Neural crest cell (in vitro differentiated cells): ENCODE data around the gene SSBP3. TPM values are rescaled to one million over a fixed set of nuclear protein-coding genes. Genes with fewer than 3 reads are reported as not detected.
A peak's percentile ranks its signal among the peaks of the same experiment; 100 is the strongest.

ENCODE experiments used
- DNase-seq: peaks from one replicate; pipeline ENCODE4 v3.0.0; 2021; ENCODE audit warnings: low read depth, mixed read lengths, low spot score
- H3K27ac Mint-ChIP-seq: one replicate; pipeline ENCODE4 v1.8.0; 2021; ENCODE audit warnings: mild to moderate bottlenecking, mixed read lengths; ENCODE audit not compliant: unreplicated experiment
- H3K27me3 Mint-ChIP-seq: 2 replicates; pipeline ENCODE4 v1.8.0; 2021; ENCODE audit warnings: low read depth, mild to moderate bottlenecking, mixed read lengths
- H3K36me3 Mint-ChIP-seq: 2 replicates; pipeline ENCODE4 v1.8.0; 2021; ENCODE audit warnings: low read depth, mild to moderate bottlenecking, mixed read lengths
- H3K4me1 Mint-ChIP-seq: 2 replicates; pipeline ENCODE4 v1.8.0; 2021; ENCODE audit warnings: mixed read lengths
- H3K4me3 Mint-ChIP-seq: one replicate; pipeline ENCODE4 v1.8.0; 2021; ENCODE audit warnings: mild to moderate bottlenecking, mixed read lengths
- H3K9me3 Mint-ChIP-seq: 2 replicates; pipeline ENCODE4 v1.8.0; 2021; ENCODE audit warnings: mixed read lengths
- CTCF ChIP-seq: fragments of 200-600 bp; sonication (generic); conservative IDR thresholded peaks from 2 replicates; pipeline ENCODE4 v1.5.0; 2021; ENCODE audit warnings: antibody characterized with exemption, mild to moderate bottlenecking
- total RNA-seq: library from RNA; stranded (reverse); gene quantifications from 2 replicates; pipeline ENCODE4 v1.2.1, GENCODE V29; 2021

The SSBP3 gene
- total RNA-seq, 1 donor from 2014 or later = 94.3 TPM

DNA sequence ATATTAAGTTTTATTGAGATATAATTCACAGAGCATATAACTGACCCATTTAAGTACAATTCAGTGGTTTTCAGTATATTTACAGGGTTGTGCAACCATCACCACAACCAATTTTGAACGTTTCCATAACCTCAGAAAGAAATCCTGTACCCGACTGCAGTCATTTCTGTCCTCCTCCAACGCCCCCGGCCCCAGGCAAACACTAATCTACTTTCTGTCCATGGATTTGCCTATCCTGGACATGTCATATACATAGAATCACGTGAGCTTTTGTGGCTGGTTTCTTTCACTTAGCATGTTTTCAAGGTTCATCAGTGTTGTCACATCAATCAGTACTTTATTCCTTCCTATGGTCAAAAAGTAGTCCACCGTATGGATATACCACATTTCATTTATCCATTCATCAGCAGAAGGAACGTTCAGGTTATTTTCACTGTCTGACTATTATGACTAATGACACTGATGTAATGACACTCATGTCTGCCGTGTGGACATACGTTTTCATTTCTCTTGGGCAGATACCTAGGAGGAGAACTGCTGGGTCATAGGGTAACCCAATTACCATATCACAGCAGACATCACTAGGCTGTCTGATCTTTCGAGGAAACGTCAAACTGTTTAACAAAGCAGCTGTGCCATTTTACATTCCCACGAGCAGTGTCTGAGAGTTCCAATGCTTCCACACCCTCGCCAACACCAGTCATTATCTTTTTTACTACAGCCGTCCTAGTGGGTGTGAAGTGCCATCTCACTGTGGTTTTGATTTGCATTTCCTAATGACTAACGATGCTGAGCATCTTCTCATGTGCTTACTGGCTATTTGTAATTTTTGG lies 175.5 kb downstream of the SSBP3 start:
- H3K36me3 Mint-ChIP-seq = peaks cover 23% of the 10 kb centered on the region
- no peak for TF ChIP-seq CTCF
- H3K4me1 Mint-ChIP-seq = peaks cover 37% of the 10 kb centered on the region
- DNase-seq = no peak
- no peaks in the 10 kb centered on the region for H3K9me3 Mint-ChIP-seq
- peaks cover 6% of the 10 kb centered on the region for H3K27me3 Mint-ChIP-seq
- H3K4me3 Mint-ChIP-seq = peak overlapping the region; percentile 12
- no peak overlapping the region for H3K27ac Mint-ChIP-seq

DNA sequence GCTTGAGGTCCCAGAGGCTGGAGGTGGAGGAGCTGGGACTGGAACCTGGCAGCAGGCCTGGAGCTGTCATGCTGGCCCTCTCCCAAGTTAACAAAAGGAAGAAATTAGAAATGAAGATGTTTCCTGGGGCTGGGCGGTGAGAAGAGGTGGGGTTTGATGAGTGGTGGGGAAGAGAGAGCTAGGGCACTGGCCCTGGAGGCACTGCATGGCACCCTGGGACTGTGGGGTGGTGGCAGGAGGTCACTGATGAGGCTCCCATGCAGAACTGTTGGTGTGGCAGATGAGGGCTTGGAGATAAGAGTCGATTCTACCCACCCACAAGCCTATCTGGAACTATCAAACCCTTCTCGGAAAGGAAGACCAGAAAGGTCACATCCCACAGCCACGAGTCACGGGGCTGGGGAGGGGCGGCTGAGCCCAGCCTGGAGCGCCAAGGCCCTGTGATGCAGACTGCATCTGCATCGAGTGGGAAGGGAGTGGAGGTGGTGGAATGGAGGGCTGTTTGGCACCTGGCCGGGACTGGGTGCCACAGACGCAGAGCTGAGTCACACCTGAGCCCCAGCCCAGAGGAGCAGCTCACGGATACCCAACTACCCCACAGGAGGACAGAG lies 176.8 kb downstream of the SSBP3 start:
- peaks cover 20% of the 10 kb centered on the region for H3K36me3 Mint-ChIP-seq
- peaks cover 6% of the 10 kb centered on the region for H3K27me3 Mint-ChIP-seq
- no peak overlapping the region for H3K4me3 Mint-ChIP-seq
- DNase-seq = no peak
- peaks cover 39% of the 10 kb centered on the region for H3K4me1 Mint-ChIP-seq
- no peak overlapping the region for H3K27ac Mint-ChIP-seq
- no peaks in the 10 kb centered on the region for H3K9me3 Mint-ChIP-seq
- TF ChIP-seq CTCF = no peak

DNA sequence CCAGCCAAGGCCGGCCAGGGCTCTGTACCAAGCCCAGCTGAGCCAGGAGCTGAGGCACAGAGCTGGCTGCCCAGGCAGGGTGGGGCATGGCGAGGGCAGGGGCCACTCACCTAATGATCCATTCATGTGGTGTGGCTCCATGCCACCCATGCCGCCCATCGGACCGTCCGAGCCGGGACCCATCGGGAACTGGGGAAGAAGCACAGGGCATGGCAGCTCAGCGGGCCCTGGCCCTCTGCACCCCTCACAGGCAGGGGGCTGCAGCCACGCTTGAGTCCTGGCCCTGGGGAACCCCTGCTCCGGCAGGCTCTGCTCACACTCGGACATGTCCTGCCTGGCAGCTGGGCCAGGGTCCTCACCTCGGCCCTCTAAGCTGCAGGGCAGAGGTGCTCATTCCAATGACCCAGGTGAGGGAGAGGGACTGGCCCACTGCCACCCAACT lies 177.5 kb downstream of the SSBP3 start:
- H3K27me3 Mint-ChIP-seq = peaks cover 9% of the 10 kb centered on the region
- no peaks in the 10 kb centered on the region for H3K9me3 Mint-ChIP-seq
- H3K4me3 Mint-ChIP-seq = no peak overlapping the region
- no peak for TF ChIP-seq CTCF
- H3K36me3 Mint-ChIP-seq = peaks cover 18% of the 10 kb centered on the region
- DNase-seq = no peak
- peaks cover 45% of the 10 kb centered on the region for H3K4me1 Mint-ChIP-seq
- H3K27ac Mint-ChIP-seq = peak overlapping the region; percentile 68

- H3K9me3 Mint-ChIP-seq = no peaks in the 10 kb centered on the region
- TF ChIP-seq CTCF = no peak
- H3K4me3 Mint-ChIP-seq = peak overlapping the region; percentile 69
- H3K27me3 Mint-ChIP-seq = peaks cover 9% of the 10 kb centered on the region
- no peak for DNase-seq
- peak overlapping the region; percentile 68 for H3K27ac Mint-ChIP-seq
- peaks cover 45% of the 10 kb centered on the region for H3K4me1 Mint-ChIP-seq
- H3K36me3 Mint-ChIP-seq = peaks cover 18% of the 10 kb centered on the region
Observed at GRCh38 chr1:54227891-54228310, 178.3 kb downstream of the SSBP3 start.

DNA sequence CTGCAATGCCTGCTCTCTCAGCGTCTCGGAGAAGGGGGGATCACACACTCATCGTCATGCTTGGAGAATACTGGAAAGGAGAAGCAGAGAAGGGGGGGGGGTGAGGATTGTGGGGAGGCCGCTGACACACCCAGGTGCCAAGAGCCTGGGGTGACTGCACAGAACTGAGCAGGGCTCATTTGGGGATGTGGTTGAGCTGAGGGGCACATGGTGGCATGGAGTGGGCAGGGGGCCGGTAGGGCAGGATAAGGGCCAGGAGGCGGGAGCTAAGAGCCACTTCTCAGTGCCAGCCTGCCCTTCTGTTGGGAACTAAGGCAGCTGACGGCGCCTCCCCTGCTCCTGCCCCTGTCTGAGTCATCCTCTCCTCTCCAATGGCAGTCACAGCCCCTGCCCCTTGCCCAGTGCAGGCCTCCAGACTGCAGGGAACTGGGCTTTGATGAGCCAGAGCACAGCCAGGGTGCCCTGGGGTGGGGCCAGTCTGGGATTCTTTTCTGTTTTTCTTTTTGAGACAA lies 179.0 kb downstream of the SSBP3 start:
- Mint-ChIP-seq H3K27me3 (peaks cover 9% of the 10 kb centered on the region), H3K9me3 (no peaks in the 10 kb centered on the region), H3K4me1 (peaks cover 51% of the 10 kb centered on the region), H3K27ac (no peak overlapping the region), H3K36me3 (peaks cover 21% of the 10 kb centered on the region), H3K4me3 (peak overlapping the region; percentile 69)
- DNase-seq = no peak
- TF ChIP-seq CTCF = no peak
